AG04450 (cell line): ENCODE data around the gene TAAR6. TPM values are rescaled to one million over a fixed set of nuclear protein-coding genes. Genes with fewer than 3 reads are reported as not detected.

Source experiments
- CTCF ChIA-PET: fragments of 300-600, 350-600 bp; formaldehyde crosslinking; extraction: SDS; loops from one replicate; lab custom pipeline; 2022; ENCODE audit warnings: antibody characterized with exemption, inconsistent platforms; lab: Charles Lee
- POLR2A ChIA-PET: fragments of 350-600 bp; formaldehyde crosslinking; extraction: SDS; loops from one replicate; lab custom pipeline; 2021; ENCODE audit warnings: antibody characterized with exemption, inconsistent platforms; lab: Yijun Ruan, JAX
- DNase-seq: peaks from one replicate; pipeline ENCODE4 v3.0.0-alpha.2; 2011; ENCODE audit warnings: low read depth, low spot score
- H3K27ac ChIP-seq: one replicate; pipeline ENCODE4 v1.5.1; 2012; ENCODE audit warnings: low read depth, low read length, control low read depth
- H3K27me3 ChIP-seq: one replicate; pipeline ENCODE4 v1.6.0; 2012; ENCODE audit warnings: low read length; ENCODE audit not compliant: control insufficient read depth, insufficient read depth
- H3K4me3 ChIP-seq: 2 replicates; pipeline ENCODE4 v1.5.1; 2011; ENCODE audit warnings: mild to moderate bottlenecking, low read depth, low read length, control low read depth
- H3K9me3 ChIP-seq: 2 replicates; pipeline ENCODE4 v1.5.1; 2012; ENCODE audit warnings: low read length; ENCODE audit not compliant: control insufficient read depth, insufficient read depth
- CTCF ChIP-seq: IDR thresholded peaks from 2 replicates; pipeline ENCODE4 v1.5.1; 2011; ENCODE audit warnings: low read depth, low read length, control low read depth, inconsistent platforms
- polyA minus RNA-seq: library from RNA; depleted of rRNA, polyadenylated mRNA; stranded (reverse); fragments of >200 nt; gene quantifications from 2 replicates; pipeline ENCODE4 v1.2.3, GENCODE V29; 2011; rRNA and poly(A)+ RNA removed
- polyA plus RNA-seq: library from polyadenylated mRNA; depleted of rRNA; stranded (reverse); fragments of >200 nt; gene quantifications from 2 replicates; pipeline ENCODE4 v1.2.3, GENCODE V29; 2011; rRNA removed

TAAR6 gene
- polyA plus RNA-seq = not detected in 2 replicates
- polyA minus RNA-seq = not detected in 2 replicates

GRCh38 chr6:132570221-132570777 lies at the start of gene TAAR6:
TAAR6 (plus strand) TSS chr6:132570322; CDS start chr6:132570322, 0 bp downstream.
- CTCF ChIA-PET = no interaction called here

GRCh38 chr6:132520953-132521352 lies 49.2 kb upstream of the TAAR6 start:
- Histone ChIP-seq H3K4me3 (no peak overlapping the region), H3K27me3 (peaks cover 3% of the 10 kb centered on the region), H3K9me3 (no peaks in the 10 kb centered on the region), H3K27ac (no peak overlapping the region)
- TF ChIP-seq CTCF = no peak
- CTCF ChIA-PET = interaction anchor here (1.6 to 2.1 kb wide), 2 partner anchors 9 to 241 kb away, joined by 3 to 18 read pairs; no protein-coding TSS in a partner anchor
- POLR2A ChIA-PET = no interaction called here
- DNase-seq = peak; percentile 37

More at GRCh38 chr6:132570221-132570777, at the start of gene TAAR6:
- H3K4me3 ChIP-seq = no peak within 1 kb of the TSS
- POLR2A ChIA-PET = no interaction called here
- no peak within 1 kb of the TSS for H3K27ac ChIP-seq
- no peaks in the 10 kb centered on the region for H3K9me3 ChIP-seq
- TF ChIP-seq CTCF = no peak
- DNase-seq = no peak
- H3K27me3 ChIP-seq = peaks cover 18% of the 10 kb centered on the region

GRCh38 chr6:132524646-132525045 lies 45.5 kb upstream of the TAAR6 start:
- peaks cover 7% of the 10 kb centered on the region for H3K27me3 ChIP-seq
- no peak for TF ChIP-seq CTCF
- no peak for DNase-seq
- no peak overlapping the region for H3K4me3 ChIP-seq
- no peak overlapping the region for H3K27ac ChIP-seq
- ChIA-PET CTCF (interaction anchor here (1.2 kb wide), 1 partner anchor 224 kb away, joined by 4 read pairs; no protein-coding TSS in a partner anchor), POLR2A (no interaction called here)
- no peaks in the 10 kb centered on the region for H3K9me3 ChIP-seq

- DNase-seq = no peak
- Histone ChIP-seq H3K27me3 (peaks cover 7% of the 10 kb centered on the region), H3K9me3 (no peaks in the 10 kb centered on the region), H3K4me3 (no peak overlapping the region), H3K27ac (no peak overlapping the region)
- ChIA-PET POLR2A (no interaction called here), CTCF (interaction anchor here (1.0 kb wide), 1 partner anchor 225 kb away, joined by 4 read pairs; no protein-coding TSS in a partner anchor)
- TF ChIP-seq CTCF = no peak
Observed at GRCh38 chr6:132525866-132526265, 44.3 kb upstream of the TAAR6 start.

- no peak overlapping the region for H3K27ac ChIP-seq
- ChIA-PET POLR2A (no interaction called here), CTCF (interaction anchor here (4.3 kb wide), 1 partner anchor 247 kb away, joined by 19 read pairs; no protein-coding TSS in a partner anchor)
- H3K4me3 ChIP-seq = no peak overlapping the region
- no peak for DNase-seq
- H3K27me3 ChIP-seq = peaks cover 7% of the 10 kb centered on the region
- no peaks in the 10 kb centered on the region for H3K9me3 ChIP-seq
- TF ChIP-seq CTCF = no peak
Observed at GRCh38 chr6:132526461-132526860, 43.7 kb upstream of the TAAR6 start.
